Left forelimb (tissue), 1 donor: Measurements from ENCODE around the gene ASS1.

ENCODE experiments used
- DNase-seq: peaks from one replicate; pipeline ENCODE4 v3.0.0-alpha.2; 2018; ENCODE audit warnings: low spot score

The ASS1 gene

GRCh38 chr9:130419521-130420035 is 25.2 kb upstream of the ASS1 start:
- DNase-seq, result no peak

- no peak for DNase-seq
These were observed 23.5 kb upstream of the ASS1 start for GRCh38 chr9:130421154-130421801.

- DNase-seq, result no peak
These were observed 22.9 kb upstream of the ASS1 start for GRCh38 chr9:130421802-130422276.

- DNase-seq, result no peak
These were observed 22.2 kb upstream of the ASS1 start for GRCh38 chr9:130422546-130422945.

GRCh38 chr9:130423272-130423671 is 21.5 kb upstream of the ASS1 start:
- DNase-seq, result no peak

- DNase-seq, result no peak
These were observed 19.9 kb upstream of the ASS1 start for GRCh38 chr9:130424595-130425454.

GRCh38 chr9:130425741-130426466 is 18.9 kb upstream of the ASS1 start:
- DNase-seq, result no peak

- DNase-seq, result no peak
These were observed 18.3 kb upstream of the ASS1 start for GRCh38 chr9:130426467-130426773.

- DNase-seq, result no peak
These were observed 17.9 kb upstream of the ASS1 start for GRCh38 chr9:130426883-130427282.

GRCh38 chr9:130427326-130427725 is 17.4 kb upstream of the ASS1 start:
- DNase-seq, result no peak

GRCh38 chr9:130428086-130428665 is 16.6 kb upstream of the ASS1 start:
- DNase-seq, result no peak

GRCh38 chr9:130429381-130429780 is 15.4 kb upstream of the ASS1 start:
- DNase-seq, result no peak

- no peak for DNase-seq
These were observed 14.9 kb upstream of the ASS1 start for GRCh38 chr9:130429831-130430230.

- no peak for DNase-seq
These were observed 14.5 kb upstream of the ASS1 start for GRCh38 chr9:130430232-130430631.

- DNase-seq, result no peak
These were observed 13.8 kb upstream of the ASS1 start for GRCh38 chr9:130430734-130431535.

GRCh38 chr9:130431536-130432303 is 13.0 kb upstream of the ASS1 start:
- no peak for DNase-seq

- DNase-seq, result no peak
These were observed 12.4 kb upstream of the ASS1 start for GRCh38 chr9:130432362-130432761.

- no peak for DNase-seq
These were observed 12.0 kb upstream of the ASS1 start for GRCh38 chr9:130432796-130433167.

- DNase-seq, result no peak
These were observed 11.4 kb upstream of the ASS1 start for GRCh38 chr9:130433168-130433946.

- DNase-seq, result no peak
These were observed 10.9 kb upstream of the ASS1 start for GRCh38 chr9:130433947-130434262.
